ENCODE measurements around the gene GNA15. TPM values are rescaled to one million over a fixed set of nuclear protein-coding genes. Genes with fewer than 3 reads are reported as not detected.
"Not testable (repeated sequence)": the region's sequence is repeated elsewhere in the genome, so short reads cannot be mapped to it uniquely, and the experiment has no call there.

GNA15 gene
- total RNA-seq, 3 donors from 2014 or later = 7.8 to 16.2 (median 8.5) TPM

- no peaks in the 10 kb centered on the region for H3K9me3 ChIP-seq
- H3K4me3 ChIP-seq = no peak overlapping the region
- no peak overlapping the region for H3K27ac ChIP-seq
- no peaks in the 10 kb centered on the region for H3K4me1 ChIP-seq
- TF ChIP-seq POLR2AphosphoS5 (IDR thresholded peaks at IDR 0.05) (no peak), POLR2A (IDR thresholded peaks at IDR 0.05) (no peak)
- TF ChIP-seq, protein P1, sequence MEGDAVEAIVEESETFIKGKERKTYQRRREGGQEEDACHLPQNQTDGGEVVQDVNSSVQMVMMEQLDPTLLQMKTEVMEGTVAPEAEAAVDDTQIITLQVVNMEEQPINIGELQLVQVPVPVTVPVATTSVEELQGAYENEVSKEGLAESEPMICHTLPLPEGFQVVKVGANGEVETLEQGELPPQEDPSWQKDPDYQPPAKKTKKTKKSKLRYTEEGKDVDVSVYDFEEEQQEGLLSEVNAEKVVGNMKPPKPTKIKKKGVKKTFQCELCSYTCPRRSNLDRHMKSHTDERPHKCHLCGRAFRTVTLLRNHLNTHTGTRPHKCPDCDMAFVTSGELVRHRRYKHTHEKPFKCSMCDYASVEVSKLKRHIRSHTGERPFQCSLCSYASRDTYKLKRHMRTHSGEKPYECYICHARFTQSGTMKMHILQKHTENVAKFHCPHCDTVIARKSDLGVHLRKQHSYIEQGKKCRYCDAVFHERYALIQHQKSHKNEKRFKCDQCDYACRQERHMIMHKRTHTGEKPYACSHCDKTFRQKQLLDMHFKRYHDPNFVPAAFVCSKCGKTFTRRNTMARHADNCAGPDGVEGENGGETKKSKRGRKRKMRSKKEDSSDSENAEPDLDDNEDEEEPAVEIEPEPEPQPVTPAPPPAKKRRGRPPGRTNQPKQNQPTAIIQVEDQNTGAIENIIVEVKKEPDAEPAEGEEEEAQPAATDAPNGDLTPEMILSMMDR (IDR thresholded peaks at IDR 0.05) = peak; percentile 75 to 89 (median 88)
- H3K36me3 ChIP-seq = no peaks in the 10 kb centered on the region
- no peaks in the 10 kb centered on the region for H3K27me3 ChIP-seq
- peak in 1 of 2 donors; percentile 67 for DNase-seq (ENCODE audit: low spot score in 2 of 2)
- intact Hi-C loops (cut with DNase I; ENCODE audit: low total_unique reads) = no loop called here
Measured at GRCh38 chr19:3163230-3163886, 27.5 kb downstream of the GNA15 start.

- intact Hi-C loops (cut with DNase I; ENCODE audit: low total_unique reads) = no loop called here
- H3K27ac ChIP-seq = no peak overlapping the region
- no peak for DNase-seq (ENCODE audit: low spot score in 2 of 2)
Measured at GRCh38 chr19:3163943-3164342, 28.1 kb downstream of the GNA15 start.

DNA sequence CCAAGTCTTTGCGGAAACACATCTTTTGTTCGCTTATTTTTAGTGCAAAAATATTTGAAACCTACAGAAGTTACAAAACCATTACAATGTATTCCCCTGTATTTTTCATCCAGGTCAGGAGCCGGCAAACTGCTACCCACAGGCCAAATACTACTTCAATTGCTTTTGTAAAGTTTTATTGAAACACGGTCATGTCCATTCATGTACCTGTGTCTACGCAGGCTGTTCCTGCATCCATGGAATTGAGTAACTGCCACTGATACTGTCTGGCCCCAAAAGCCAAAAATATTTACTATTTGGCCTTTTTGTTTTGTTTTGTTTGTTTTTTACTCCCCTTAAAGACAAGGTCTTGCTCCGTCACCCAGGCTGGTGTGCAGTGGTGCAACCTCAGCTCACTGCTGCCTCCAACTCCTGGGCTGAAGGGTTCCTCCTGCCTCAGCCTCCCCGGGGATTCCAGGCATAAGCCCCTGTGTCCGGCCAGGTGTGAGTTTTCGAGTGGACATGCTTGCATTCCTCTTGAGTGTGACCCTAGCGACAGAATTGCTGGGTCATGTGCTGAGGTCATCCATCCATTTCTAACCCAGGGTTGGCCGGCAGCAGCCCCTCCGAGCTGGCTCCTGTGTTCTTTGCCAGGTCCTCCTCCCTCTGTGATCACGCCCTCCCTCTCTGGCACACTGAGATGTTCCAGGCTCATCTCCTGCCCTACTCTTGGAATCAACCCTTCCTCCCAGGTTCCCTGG, 31.9 kb downstream of the GNA15 start:
- Histone ChIP-seq H3K36me3 (no peaks in the 10 kb centered on the region), H3K9me3 (no peaks in the 10 kb centered on the region), H3K27me3 (no peaks in the 10 kb centered on the region), H3K4me1 (no peaks in the 10 kb centered on the region), H3K27ac (no peak overlapping the region), H3K4me3 (no peak overlapping the region)
- no peak for TF ChIP-seq POLR2A (IDR thresholded peaks at IDR 0.05)
- TF ChIP-seq, protein P1 (IDR thresholded peaks at IDR 0.05) = no peak
- TF ChIP-seq POLR2AphosphoS5 (IDR thresholded peaks at IDR 0.05) = no peak
- DNase-seq (ENCODE audit: low spot score in 2 of 2) = no peak
- intact Hi-C loops (cut with DNase I; ENCODE audit: low total_unique reads) = no loop called here

More at GRCh38 chr19:3163943-3164342, 28.1 kb downstream of the GNA15 start:
- Histone ChIP-seq H3K9me3 (no peaks in the 10 kb centered on the region), H3K36me3 (no peaks in the 10 kb centered on the region), H3K4me3 (no peak overlapping the region), H3K27me3 (no peaks in the 10 kb centered on the region), H3K4me1 (no peaks in the 10 kb centered on the region)
- TF ChIP-seq POLR2AphosphoS5 (IDR thresholded peaks at IDR 0.05) (no peak), POLR2A (IDR thresholded peaks at IDR 0.05) (no peak)
- TF ChIP-seq, protein P1 (IDR thresholded peaks at IDR 0.05) = no peak

GRCh38 chr19:3171894-3172672, 36.2 kb downstream of the GNA15 start:
- DNase-seq (ENCODE audit: low spot score in 2 of 2) = no peak
- Histone ChIP-seq H3K36me3 (no peaks in the 10 kb centered on the region), H3K4me3 (no peak overlapping the region), H3K4me1 (no peaks in the 10 kb centered on the region), H3K27ac (no peak overlapping the region), H3K9me3 (no peaks in the 10 kb centered on the region), H3K27me3 (no peaks in the 10 kb centered on the region)
- TF ChIP-seq POLR2A (IDR thresholded peaks at IDR 0.05) (no peak), POLR2AphosphoS5 (IDR thresholded peaks at IDR 0.05) (no peak)
- TF ChIP-seq, protein P1 (IDR thresholded peaks at IDR 0.05) = no peak
- intact Hi-C loops (cut with DNase I; ENCODE audit: low total_unique reads) = no loop called here

DNA sequence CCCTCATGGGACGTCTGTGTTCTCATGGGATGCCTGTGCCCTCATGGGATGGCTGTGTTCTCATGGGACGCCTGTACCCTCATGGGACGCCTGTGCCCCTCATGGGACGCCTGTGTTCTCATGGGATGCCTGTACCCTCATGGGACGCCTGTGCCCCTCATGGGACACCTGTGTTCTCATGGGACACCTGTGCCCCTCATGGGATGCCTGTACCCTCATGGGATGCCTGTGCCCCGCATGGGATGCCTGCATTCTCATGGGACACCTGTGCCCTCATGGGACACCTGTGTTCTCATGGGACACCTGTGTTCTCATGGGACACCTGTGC, 36.8 kb downstream of the GNA15 start:
- DNase-seq (ENCODE audit: low spot score in 2 of 2); H3K4me3 ChIP-seq; intact Hi-C loops (cut with DNase I; ENCODE audit: low total_unique reads); H3K27me3 ChIP-seq; H3K9me3 ChIP-seq; H3K27ac ChIP-seq; H3K4me1 ChIP-seq; H3K36me3 ChIP-seq: not testable (repeated sequence)

Measured in breast epithelium (tissue), 4 donors.